ENCODE measurements around the gene AFP. TPM values are rescaled to one million over a fixed set of nuclear protein-coding genes. Genes with fewer than 3 reads are reported as not detected.
A peak's percentile ranks its signal among the peaks of the same experiment; 100 is the strongest.

Gene AFP
- total and polyA plus RNA-seq, 2 of the 13 experiments (the other 11 are each of a cell fraction or from before 2014, with no cell fraction given): 9,434 to 13,105 TPM

GRCh38 chr4:73409012-73409862, 26.8 kb upstream of the AFP start (continued):
- TF ChIP-seq, protein P1, sequence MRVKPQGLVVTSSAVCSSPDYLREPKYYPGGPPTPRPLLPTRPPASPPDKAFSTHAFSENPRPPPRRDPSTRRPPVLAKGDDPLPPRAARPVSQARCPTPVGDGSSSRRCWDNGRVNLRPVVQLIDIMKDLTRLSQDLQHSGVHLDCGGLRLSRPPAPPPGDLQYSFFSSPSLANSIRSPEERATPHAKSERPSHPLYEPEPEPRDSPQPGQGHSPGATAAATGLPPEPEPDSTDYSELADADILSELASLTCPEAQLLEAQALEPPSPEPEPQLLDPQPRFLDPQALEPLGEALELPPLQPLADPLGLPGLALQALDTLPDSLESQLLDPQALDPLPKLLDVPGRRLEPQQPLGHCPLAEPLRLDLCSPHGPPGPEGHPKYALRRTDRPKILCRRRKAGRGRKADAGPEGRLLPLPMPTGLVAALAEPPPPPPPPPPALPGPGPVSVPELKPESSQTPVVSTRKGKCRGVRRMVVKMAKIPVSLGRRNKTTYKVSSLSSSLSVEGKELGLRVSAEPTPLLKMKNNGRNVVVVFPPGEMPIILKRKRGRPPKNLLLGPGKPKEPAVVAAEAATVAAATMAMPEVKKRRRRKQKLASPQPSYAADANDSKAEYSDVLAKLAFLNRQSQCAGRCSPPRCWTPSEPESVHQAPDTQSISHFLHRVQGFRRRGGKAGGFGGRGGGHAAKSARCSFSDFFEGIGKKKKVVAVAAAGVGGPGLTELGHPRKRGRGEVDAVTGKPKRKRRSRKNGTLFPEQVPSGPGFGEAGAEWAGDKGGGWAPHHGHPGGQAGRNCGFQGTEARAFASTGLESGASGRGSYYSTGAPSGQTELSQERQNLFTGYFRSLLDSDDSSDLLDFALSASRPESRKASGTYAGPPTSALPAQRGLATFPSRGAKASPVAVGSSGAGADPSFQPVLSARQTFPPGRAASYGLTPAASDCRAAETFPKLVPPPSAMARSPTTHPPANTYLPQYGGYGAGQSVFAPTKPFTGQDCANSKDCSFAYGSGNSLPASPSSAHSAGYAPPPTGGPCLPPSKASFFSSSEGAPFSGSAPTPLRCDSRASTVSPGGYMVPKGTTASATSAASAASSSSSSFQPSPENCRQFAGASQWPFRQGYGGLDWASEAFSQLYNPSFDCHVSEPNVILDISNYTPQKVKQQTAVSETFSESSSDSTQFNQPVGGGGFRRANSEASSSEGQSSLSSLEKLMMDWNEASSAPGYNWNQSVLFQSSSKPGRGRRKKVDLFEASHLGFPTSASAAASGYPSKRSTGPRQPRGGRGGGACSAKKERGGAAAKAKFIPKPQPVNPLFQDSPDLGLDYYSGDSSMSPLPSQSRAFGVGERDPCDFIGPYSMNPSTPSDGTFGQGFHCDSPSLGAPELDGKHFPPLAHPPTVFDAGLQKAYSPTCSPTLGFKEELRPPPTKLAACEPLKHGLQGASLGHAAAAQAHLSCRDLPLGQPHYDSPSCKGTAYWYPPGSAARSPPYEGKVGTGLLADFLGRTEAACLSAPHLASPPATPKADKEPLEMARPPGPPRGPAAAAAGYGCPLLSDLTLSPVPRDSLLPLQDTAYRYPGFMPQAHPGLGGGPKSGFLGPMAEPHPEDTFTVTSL (CRISPR knock-in tag; IDR thresholded peaks at IDR 0.05; ENCODE audit: borderline replicate concordance): no peak
- TF ChIP-seq ZNF318 (CRISPR knock-in tag; IDR thresholded peaks at IDR 0.05) (no peak), ZNF674 (CRISPR knock-in tag; IDR thresholded peaks at IDR 0.05; ENCODE audit: low read depth) (no peak), ZC3H13 (CRISPR knock-in tag; IDR thresholded peaks at IDR 0.05) (no peak), JUN (CRISPR knock-in tag; IDR thresholded peaks at IDR 0.05) (no peak), ZNF784 (CRISPR knock-in tag; IDR thresholded peaks at IDR 0.05; ENCODE audit: borderline replicate concordance) (no peak), PHF5A (CRISPR knock-in tag; IDR thresholded peaks at IDR 0.05; ENCODE audit: low read depth, unreplicated experiment) (peak; percentile 87), ZNF589 (CRISPR knock-in tag; conservative IDR thresholded peaks at IDR 0.05) (no peak)
- TF ChIP-seq, protein P2, sequence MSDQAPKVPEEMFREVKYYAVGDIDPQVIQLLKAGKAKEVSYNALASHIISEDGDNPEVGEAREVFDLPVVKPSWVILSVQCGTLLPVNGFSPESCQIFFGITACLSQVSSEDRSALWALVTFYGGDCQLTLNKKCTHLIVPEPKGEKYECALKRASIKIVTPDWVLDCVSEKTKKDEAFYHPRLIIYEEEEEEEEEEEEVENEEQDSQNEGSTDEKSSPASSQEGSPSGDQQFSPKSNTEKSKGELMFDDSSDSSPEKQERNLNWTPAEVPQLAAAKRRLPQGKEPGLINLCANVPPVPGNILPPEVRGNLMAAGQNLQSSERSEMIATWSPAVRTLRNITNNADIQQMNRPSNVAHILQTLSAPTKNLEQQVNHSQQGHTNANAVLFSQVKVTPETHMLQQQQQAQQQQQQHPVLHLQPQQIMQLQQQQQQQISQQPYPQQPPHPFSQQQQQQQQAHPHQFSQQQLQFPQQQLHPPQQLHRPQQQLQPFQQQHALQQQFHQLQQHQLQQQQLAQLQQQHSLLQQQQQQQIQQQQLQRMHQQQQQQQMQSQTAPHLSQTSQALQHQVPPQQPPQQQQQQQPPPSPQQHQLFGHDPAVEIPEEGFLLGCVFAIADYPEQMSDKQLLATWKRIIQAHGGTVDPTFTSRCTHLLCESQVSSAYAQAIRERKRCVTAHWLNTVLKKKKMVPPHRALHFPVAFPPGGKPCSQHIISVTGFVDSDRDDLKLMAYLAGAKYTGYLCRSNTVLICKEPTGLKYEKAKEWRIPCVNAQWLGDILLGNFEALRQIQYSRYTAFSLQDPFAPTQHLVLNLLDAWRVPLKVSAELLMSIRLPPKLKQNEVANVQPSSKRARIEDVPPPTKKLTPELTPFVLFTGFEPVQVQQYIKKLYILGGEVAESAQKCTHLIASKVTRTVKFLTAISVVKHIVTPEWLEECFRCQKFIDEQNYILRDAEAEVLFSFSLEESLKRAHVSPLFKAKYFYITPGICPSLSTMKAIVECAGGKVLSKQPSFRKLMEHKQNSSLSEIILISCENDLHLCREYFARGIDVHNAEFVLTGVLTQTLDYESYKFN (CRISPR knock-in tag; conservative IDR thresholded peaks at IDR 0.05): no peak
